H9 (cell line): ENCODE measurements around the gene DCAF6. TPM values are rescaled to one million over a fixed set of nuclear protein-coding genes. Genes with fewer than 3 reads are reported as not detected.

Experiments
- DNase-seq: peaks from one replicate; pipeline ENCODE4 v3.0.0-alpha.2; 2017
- H2AFZ ChIP-seq: one replicate; pipeline ENCODE4 v1.6.1; 2013; ENCODE audit warnings: mild to moderate bottlenecking, low read length, control low read depth, moderate library complexity
- H2AK5ac ChIP-seq: 2 replicates; pipeline ENCODE4 v1.6.1; 2013; ENCODE audit warnings: low read length, control low read depth, mixed read lengths; ENCODE audit not compliant: insufficient read length
- H2BK120ac ChIP-seq: one replicate; pipeline ENCODE4 v1.6.1; 2013; ENCODE audit warnings: low read depth, mild to moderate bottlenecking, low read length, control low read depth, inconsistent platforms; ENCODE audit not compliant: poor library complexity, severe bottlenecking
- H2BK12ac ChIP-seq: 2 replicates; pipeline ENCODE4 v1.6.1; 2013; ENCODE audit warnings: low read length, control low read depth, mixed read lengths, low read depth; ENCODE audit not compliant: insufficient read length
- H2BK15ac ChIP-seq: 2 replicates; pipeline ENCODE4 v1.6.1; 2013; ENCODE audit warnings: low read depth, low read length, control low read depth
- H2BK20ac ChIP-seq: one replicate; pipeline ENCODE4 v1.6.1; 2013; ENCODE audit warnings: low read depth, mild to moderate bottlenecking, low read length, control low read depth, inconsistent platforms; ENCODE audit not compliant: poor library complexity, severe bottlenecking
- H2BK5ac ChIP-seq: 2 replicates; pipeline ENCODE4 v1.6.1; 2013; ENCODE audit warnings: low read length, control low read depth, mixed read lengths; ENCODE audit not compliant: insufficient read length
- H3K14ac ChIP-seq: 2 replicates; pipeline ENCODE4 v1.6.1; 2013; ENCODE audit warnings: low read length, control low read depth; ENCODE audit not compliant: insufficient read depth
- H3K18ac ChIP-seq: 2 replicates; pipeline ENCODE4 v1.6.1; 2013; ENCODE audit warnings: low read depth, mild to moderate bottlenecking, mixed read lengths, low read length, control low read depth; ENCODE audit not compliant: insufficient read length
- H3K23ac ChIP-seq: 2 replicates; pipeline ENCODE4 v1.6.1; 2013; ENCODE audit warnings: low read length, control low read depth, mixed read lengths, low read depth; ENCODE audit not compliant: insufficient read length
- H3K23me2 ChIP-seq: 2 replicates; pipeline ENCODE4 v1.6.1; 2013; ENCODE audit warnings: low read depth, mild to moderate bottlenecking, mixed read lengths, low read length, control low read depth; ENCODE audit not compliant: insufficient read length, poor library complexity, severe bottlenecking
- H3K27ac ChIP-seq: 2 replicates; pipeline ENCODE4 v1.5.1; 2013; ENCODE audit warnings: low read length, control low read depth, mixed read lengths, low read depth; ENCODE audit not compliant: insufficient read length
- H3K27me3 ChIP-seq: 2 replicates; pipeline ENCODE4 v1.6.1; 2013; ENCODE audit warnings: low read length, control low read depth, inconsistent platforms; ENCODE audit not compliant: insufficient read depth
- H3K4ac ChIP-seq: 2 replicates; pipeline ENCODE4 v1.6.1; 2013; ENCODE audit warnings: low read depth, mild to moderate bottlenecking, control low read depth, inconsistent platforms, low read length, moderate library complexity
- H3K4me1 ChIP-seq: 2 replicates; pipeline ENCODE4 v1.6.1; 2013; ENCODE audit warnings: low read length, control low read depth, inconsistent platforms; ENCODE audit not compliant: insufficient read depth
- H3K4me2 ChIP-seq: 2 replicates; pipeline ENCODE4 v1.6.1; 2013; ENCODE audit warnings: low read length, control low read depth, mixed read lengths; ENCODE audit not compliant: insufficient read length, insufficient read depth
- H3K56ac ChIP-seq: 2 replicates; pipeline ENCODE4 v1.6.1; 2013; ENCODE audit warnings: low read depth, mild to moderate bottlenecking, mixed read lengths, low read length, control low read depth; ENCODE audit not compliant: insufficient read length
- H3K79me1 ChIP-seq: 2 replicates; pipeline ENCODE4 v1.6.1; 2013; ENCODE audit warnings: low read depth, mild to moderate bottlenecking, moderate library complexity, low read length, control low read depth, inconsistent platforms; ENCODE audit not compliant: insufficient read depth, poor library complexity, severe bottlenecking
- H3K79me2 ChIP-seq: 2 replicates; pipeline ENCODE4 v1.6.1; 2013; ENCODE audit warnings: low read length, control low read depth, inconsistent platforms; ENCODE audit not compliant: insufficient read depth
- H3K9ac ChIP-seq: 2 replicates; pipeline ENCODE4 v1.6.1; 2013; ENCODE audit warnings: low read length, control low read depth, mixed read lengths; ENCODE audit not compliant: insufficient read length; ENCODE audit errors: extremely low read depth
- H3K9me3 ChIP-seq: one replicate; pipeline ENCODE4 v1.6.1; 2013; ENCODE audit warnings: low read depth, low read length, inconsistent platforms; ENCODE audit not compliant: control insufficient read depth
- H3T11ph ChIP-seq: one replicate; pipeline ENCODE4 v1.6.1; 2013; ENCODE audit warnings: mild to moderate bottlenecking, low read length, control low read depth, inconsistent platforms
- H4K20me1 ChIP-seq: one replicate; pipeline ENCODE4 v1.6.1; 2013; ENCODE audit not compliant: control insufficient read depth, insufficient read length, insufficient read depth
- H4K5ac ChIP-seq: 2 replicates; pipeline ENCODE4 v1.6.1; 2013; ENCODE audit warnings: low read depth, mild to moderate bottlenecking, mixed read lengths, low read length, control low read depth; ENCODE audit not compliant: insufficient read length
- H4K8ac ChIP-seq: replicated peaks from 2 replicates; pipeline ENCODE4 v1.6.1; 2013; ENCODE audit warnings: low read length, control low read depth, mixed read lengths, low read depth; ENCODE audit not compliant: insufficient read length
- H4K91ac ChIP-seq: 2 replicates; pipeline ENCODE4 v1.6.1; 2013; ENCODE audit warnings: low read depth, mild to moderate bottlenecking, moderate library complexity, mixed read lengths, low read length, control low read depth; ENCODE audit not compliant: insufficient read length
- H3K27ac Mint-ChIP-seq, 3 experiments: 2 replicates in 2 of 3; 3 replicates in 1 of 3; pipeline ENCODE4 v1.8.0; 2020 to 2021; ENCODE audit warnings: mixed read lengths in 3 of 3, mild to moderate bottlenecking in 1 of 3, moderate library complexity in 1 of 3
- H3K27me3 Mint-ChIP-seq: 2 replicates; pipeline ENCODE4 v1.8.0; 2021; ENCODE audit warnings: low read depth, mild to moderate bottlenecking, moderate library complexity, mixed read lengths
- H3K36me3 Mint-ChIP-seq, 3 experiments: 2 replicates in 2 of 3; 3 replicates in 1 of 3; pipeline ENCODE4 v1.8.0; 2020 to 2021; ENCODE audit warnings: low read depth in 3 of 3, mixed read lengths in 3 of 3; ENCODE audit not compliant: insufficient read depth in 1 of 3
- H3K4me1 Mint-ChIP-seq, 2 experiments: 2 replicates each; pipeline ENCODE4 v1.8.0; 2020; ENCODE audit warnings: mixed read lengths in 2 of 2
- H3K4me3 Mint-ChIP-seq, 2 experiments: 2 replicates in 1 of 2; 3 replicates in 1 of 2; pipeline ENCODE4 v1.8.0; 2020 to 2021; ENCODE audit warnings: mild to moderate bottlenecking in 2 of 2, mixed read lengths in 2 of 2, moderate library complexity in 1 of 2
- H3K9me3 Mint-ChIP-seq, 2 experiments: 2 replicates in 1 of 2; 3 replicates in 1 of 2; pipeline ENCODE4 v1.8.0; 2020; ENCODE audit warnings: mild to moderate bottlenecking in 2 of 2, mixed read lengths in 2 of 2, moderate library complexity in 1 of 2
- CTCF ChIP-seq: fragments of 200-600 bp; sonication (generic); conservative IDR thresholded peaks from 3 replicates; pipeline ENCODE4 v1.8.0; 2021; ENCODE audit warnings: antibody characterized with exemption, mild to moderate bottlenecking
- WGBS: extraction: QIAGEN DNeasy Blood & Tissue Kit; methylation state at CpG from one replicate; pipeline ENCODE4 v1.1.7; 2013; ENCODE audit warnings: missing lambda C conversion rate, low lambda C conversion rate, mixed read lengths; ENCODE audit not compliant: insufficient read length; ENCODE audit errors: extremely low coverage; 5-methylcytosine and 5-hydroxymethylcytosine counted together
- total RNA-seq: library from RNA; stranded (reverse); gene quantifications from 2 replicates; pipeline ENCODE4 v1.2.1, GENCODE V29; 2021

The DCAF6 gene
- total RNA-seq, 1 experiment from 2014 or later: 16.0 TPM

- Histone ChIP-seq H3K4ac (no peak overlapping the region), H3K56ac (no peak overlapping the region), H2BK15ac (no peak overlapping the region), H2BK12ac (no peak overlapping the region), H3K27me3 (no peaks in the 10 kb centered on the region), H3K79me1 (no peaks in the 10 kb centered on the region), H2BK5ac (no peak overlapping the region), H4K5ac (no peak overlapping the region), H3K23ac (no peak overlapping the region), H3T11ph (no peak overlapping the region), H3K4me2 (no peak overlapping the region), H3K9me3 (no peaks in the 10 kb centered on the region), H4K91ac (no peak overlapping the region), H4K8ac (no peak overlapping the region), H2AFZ (no peak overlapping the region), H3K79me2 (no peaks in the 10 kb centered on the region), H2BK120ac (no peak overlapping the region), H2AK5ac (no peak overlapping the region), H2BK20ac (no peak overlapping the region), H3K9ac (no peak overlapping the region), H4K20me1 (no peaks in the 10 kb centered on the region), H3K18ac (no peak overlapping the region), H3K23me2 (no peaks in the 10 kb centered on the region), H3K4me1 (no peaks in the 10 kb centered on the region), H3K27ac (no peak overlapping the region), H3K14ac (no peak overlapping the region)
- H3K4me3 Mint-ChIP-seq: no peak overlapping the region
- no peaks in the 10 kb centered on the region for H3K9me3 Mint-ChIP-seq
- peaks cover 3 to 38% (median 21%) of the 10 kb centered on the region in 3 experiments; a peak in 6 of 7 replicates for H3K36me3 Mint-ChIP-seq
- no CpG with 5 or more reads among the region's 4 CpGs for WGBS
- DNase-seq: no peak
- no peak overlapping the region for H3K27ac Mint-ChIP-seq
- TF ChIP-seq CTCF: no peak
- no peaks in the 10 kb centered on the region for H3K27me3 Mint-ChIP-seq
- peaks cover 0 to 5% of the 10 kb centered on the region in 2 experiments; a peak in 1 of 4 replicates for H3K4me1 Mint-ChIP-seq
These were observed 28.2 kb downstream of the DCAF6 start for GRCh38 chr1:167964646-167965045.
